OCI-LY1 (cell line): Measurements from ENCODE around the gene COMMD3.

Source experiments
- H2AFZ ChIP-seq: fragments of 200-600 bp; sonication (generic), shearing (Covaris generic); 2 replicates; pipeline ENCODE4 v1.6.0; 2014; ENCODE audit warnings: antibody characterized with exemption, mild to moderate bottlenecking, low read length
- H3F3A ChIP-seq: fragments of 200-600 bp; sonication (generic), shearing (Covaris generic); 2 replicates; pipeline ENCODE4 v1.6.0; 2014; ENCODE audit warnings: mild to moderate bottlenecking, antibody characterized with exemption, low read length, moderate library complexity; ENCODE audit not compliant: insufficient read depth
- H3K27ac ChIP-seq: fragments of 200-600 bp; sonication (generic); 2 replicates; pipeline ENCODE4 v1.5.1; 2014; ENCODE audit warnings: low read length, mixed run types, mild to moderate bottlenecking, low read depth; ENCODE audit not compliant: poor library complexity, severe bottlenecking
- H3K27me3 ChIP-seq: fragments of 200-600 bp; sonication (generic); 2 replicates; pipeline ENCODE4 v1.6.0; 2014; ENCODE audit warnings: antibody characterized with exemption, mild to moderate bottlenecking, low read length, moderate library complexity; ENCODE audit not compliant: insufficient read depth
- H3K36me3 ChIP-seq: fragments of 200-600 bp; sonication (generic); 2 replicates; pipeline ENCODE4 v1.6.1; 2014; ENCODE audit warnings: mild to moderate bottlenecking, antibody characterized with exemption, low read length, moderate library complexity, mixed read lengths; ENCODE audit not compliant: insufficient read depth
- H3K4me1 ChIP-seq: fragments of 200-600 bp; sonication (generic); 2 replicates; pipeline ENCODE4 v1.5.1; 2014; ENCODE audit warnings: mild to moderate bottlenecking, low read length, moderate library complexity; ENCODE audit not compliant: insufficient read depth, severe bottlenecking
- H3K4me2 ChIP-seq: fragments of 200-600 bp; sonication (generic), shearing (Covaris generic); 2 replicates; pipeline ENCODE4 v1.6.1; 2014; ENCODE audit warnings: low read length
- H3K4me3 ChIP-seq: fragments of 200-600 bp; sonication (generic); 2 replicates; pipeline ENCODE4 v1.5.1; 2014; ENCODE audit warnings: low read length, low read depth, mild to moderate bottlenecking, mixed read lengths; ENCODE audit not compliant: poor library complexity, severe bottlenecking
- H3K79me2 ChIP-seq: fragments of 200-600 bp; shearing (Covaris generic); 2 replicates; pipeline ENCODE4 v1.6.1; 2016; ENCODE audit warnings: mixed run types, low read length, mixed read lengths; ENCODE audit not compliant: insufficient read depth
- H3K9ac ChIP-seq: fragments of 200-600 bp; sonication (generic), shearing (Covaris generic); 2 replicates; pipeline ENCODE4 v1.6.1; 2014; ENCODE audit warnings: mild to moderate bottlenecking, low read length, mixed read lengths
- H3K9me2 ChIP-seq: fragments of 200-600 bp; sonication (generic), shearing (Covaris generic); 2 replicates; pipeline ENCODE4 v1.6.1; 2014; ENCODE audit warnings: low read depth, mild to moderate bottlenecking, low read length, mixed read lengths
- H3K9me3 ChIP-seq: fragments of 200-600 bp; shearing (Covaris generic); 2 replicates; pipeline ENCODE4 v1.6.1; 2014; ENCODE audit warnings: low read length, mixed read lengths
- H4K20me1 ChIP-seq: fragments of 200-600 bp; sonication (generic), shearing (Covaris generic); 2 replicates; pipeline ENCODE4 v1.6.0; 2016; ENCODE audit warnings: mild to moderate bottlenecking, low read length; ENCODE audit not compliant: insufficient read depth
- EZH2 ChIP-seq: fragments of 200-600 bp; sonication (generic), shearing (Covaris generic); IDR thresholded peaks from 2 replicates; pipeline ENCODE4 v1.8.0; 2017; ENCODE audit warnings: borderline replicate concordance, mixed run types, mild to moderate bottlenecking, antibody characterized with exemption, low read length, moderate library complexity, mixed read lengths
- TF ChIP-seq, protein P1 (sequence below): fragments of 200-600 bp; sonication (generic), shearing (Covaris generic); IDR thresholded peaks from 2 replicates; pipeline ENCODE4 v1.5.1; 2017; ENCODE audit warnings: mild to moderate bottlenecking, antibody characterized with exemption, low read length, moderate library complexity, mixed read lengths

COMMD3 gene

DNA sequence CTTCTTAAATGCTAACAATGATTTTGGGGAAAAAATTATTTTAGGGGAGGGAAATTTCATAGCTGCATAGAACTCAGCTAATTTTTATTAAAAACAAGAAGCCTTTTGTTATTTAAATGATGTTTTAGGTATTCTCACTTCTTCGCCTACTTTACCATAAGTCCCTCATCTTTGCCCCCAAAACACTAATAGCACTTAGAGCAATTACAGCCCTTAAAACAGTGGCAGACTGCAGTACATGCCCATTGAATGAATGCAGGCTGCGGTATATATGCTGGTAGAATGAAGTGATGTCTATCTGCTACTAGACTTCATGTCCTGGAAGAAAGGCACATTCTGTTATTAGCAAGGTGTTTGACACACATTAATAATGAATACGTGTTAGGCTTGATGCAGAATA, 26.2 kb downstream of the COMMD3 start:
- H3K36me3 ChIP-seq: no peaks in the 10 kb centered on the region
- no peaks in the 10 kb centered on the region for H3K9me2 ChIP-seq
- H3K27ac ChIP-seq: no peak overlapping the region
- H3K4me3 ChIP-seq: no peak overlapping the region
- H4K20me1 ChIP-seq: no peaks in the 10 kb centered on the region
- no peak overlapping the region for H3K9ac ChIP-seq
- no peak overlapping the region for H2AFZ ChIP-seq
- H3K4me1 ChIP-seq: peaks cover 14% of the 10 kb centered on the region
- H3K79me2 ChIP-seq: no peaks in the 10 kb centered on the region
- TF ChIP-seq, protein P1, sequence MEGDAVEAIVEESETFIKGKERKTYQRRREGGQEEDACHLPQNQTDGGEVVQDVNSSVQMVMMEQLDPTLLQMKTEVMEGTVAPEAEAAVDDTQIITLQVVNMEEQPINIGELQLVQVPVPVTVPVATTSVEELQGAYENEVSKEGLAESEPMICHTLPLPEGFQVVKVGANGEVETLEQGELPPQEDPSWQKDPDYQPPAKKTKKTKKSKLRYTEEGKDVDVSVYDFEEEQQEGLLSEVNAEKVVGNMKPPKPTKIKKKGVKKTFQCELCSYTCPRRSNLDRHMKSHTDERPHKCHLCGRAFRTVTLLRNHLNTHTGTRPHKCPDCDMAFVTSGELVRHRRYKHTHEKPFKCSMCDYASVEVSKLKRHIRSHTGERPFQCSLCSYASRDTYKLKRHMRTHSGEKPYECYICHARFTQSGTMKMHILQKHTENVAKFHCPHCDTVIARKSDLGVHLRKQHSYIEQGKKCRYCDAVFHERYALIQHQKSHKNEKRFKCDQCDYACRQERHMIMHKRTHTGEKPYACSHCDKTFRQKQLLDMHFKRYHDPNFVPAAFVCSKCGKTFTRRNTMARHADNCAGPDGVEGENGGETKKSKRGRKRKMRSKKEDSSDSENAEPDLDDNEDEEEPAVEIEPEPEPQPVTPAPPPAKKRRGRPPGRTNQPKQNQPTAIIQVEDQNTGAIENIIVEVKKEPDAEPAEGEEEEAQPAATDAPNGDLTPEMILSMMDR: no peak
- TF ChIP-seq EZH2: no peak
- H3K9me3 ChIP-seq: no peaks in the 10 kb centered on the region
- peaks cover 2% of the 10 kb centered on the region for H3K27me3 ChIP-seq
- H3K4me2 ChIP-seq: no peak overlapping the region
- no peaks in the 10 kb centered on the region; the same call in 1 of the 2 replicates for H3F3A ChIP-seq

DNA sequence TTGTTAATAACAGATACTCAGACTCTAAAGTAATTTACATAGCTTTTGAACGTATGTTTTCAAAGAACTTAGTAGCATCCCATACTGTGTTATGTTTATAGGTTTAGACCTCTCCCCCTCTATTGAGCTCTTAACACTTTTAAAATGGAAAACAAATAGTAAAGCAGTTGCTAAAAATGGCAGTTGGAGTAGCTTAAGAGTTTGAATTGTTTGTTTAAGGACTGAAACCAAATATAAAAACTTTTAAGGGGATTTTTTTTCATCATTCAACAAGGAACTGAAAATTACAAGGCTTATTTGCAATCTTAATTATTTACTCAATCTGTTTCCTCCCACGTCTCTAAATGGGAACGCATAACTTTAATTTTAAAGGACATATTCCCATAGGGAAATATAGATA, 27.5 kb downstream of the COMMD3 start:
- Histone ChIP-seq H4K20me1 (no peaks in the 10 kb centered on the region), H3K9me3 (no peaks in the 10 kb centered on the region), H3K4me3 (no peak overlapping the region), H3K9ac (no peak overlapping the region), H3K4me1 (peaks cover 14% of the 10 kb centered on the region), H3K27ac (no peak overlapping the region), H3F3A (no peaks in the 10 kb centered on the region; the same call in 1 of the 2 replicates), H2AFZ (no peak overlapping the region), H3K79me2 (no peaks in the 10 kb centered on the region), H3K27me3 (no peaks in the 10 kb centered on the region; the same call in 1 of the 2 replicates), H3K4me2 (no peak overlapping the region), H3K36me3 (no peaks in the 10 kb centered on the region), H3K9me2 (no peaks in the 10 kb centered on the region)
- TF ChIP-seq, protein P1: no peak
- no peak for TF ChIP-seq EZH2

DNA sequence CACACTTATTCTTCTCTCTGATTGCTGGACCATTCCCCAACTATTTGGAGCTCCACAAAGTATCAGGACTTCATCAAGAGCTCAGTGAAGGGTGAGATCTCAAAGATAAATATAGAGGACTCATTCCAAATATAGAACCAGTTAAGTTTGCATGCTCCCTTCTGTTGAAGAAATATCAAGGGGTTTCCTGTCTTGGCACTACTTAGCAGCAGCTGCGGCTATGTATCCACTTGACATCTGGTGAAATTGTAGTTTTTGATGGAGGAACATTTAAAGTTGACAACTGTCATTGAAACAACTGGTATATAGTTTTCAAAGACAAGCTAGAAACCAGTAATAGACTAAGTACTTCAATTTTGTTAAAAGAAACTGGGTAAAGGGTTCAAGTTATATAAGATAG, 28.1 kb downstream of the COMMD3 start:
- H3K4me3 ChIP-seq: no peak overlapping the region
- no peaks in the 10 kb centered on the region for H3K9me2 ChIP-seq
- no peaks in the 10 kb centered on the region for H3K9me3 ChIP-seq
- no peak overlapping the region for H3K9ac ChIP-seq
- peaks cover 14% of the 10 kb centered on the region for H3K4me1 ChIP-seq
- no peak overlapping the region for H3K4me2 ChIP-seq
- H3F3A ChIP-seq: no peaks in the 10 kb centered on the region; the same call in 1 of the 2 replicates
- H3K79me2 ChIP-seq: no peaks in the 10 kb centered on the region
- TF ChIP-seq, protein P1: no peak
- no peak for TF ChIP-seq EZH2
- H4K20me1 ChIP-seq: no peaks in the 10 kb centered on the region
- no peak overlapping the region for H2AFZ ChIP-seq
- H3K36me3 ChIP-seq: no peaks in the 10 kb centered on the region
- no peak overlapping the region for H3K27ac ChIP-seq
- no peaks in the 10 kb centered on the region; the same call in 1 of the 2 replicates for H3K27me3 ChIP-seq
